ENCODE results near the gene SDK2. TPM values are rescaled to one million over a fixed set of nuclear protein-coding genes. Genes with fewer than 3 reads are reported as not detected.

The SDK2 gene
- total and polyA plus RNA-seq, 2 of the 8 experiments (the other 6 are each of a cell fraction or from before 2014, with no cell fraction given), result 3.9 to 4.1 TPM

GRCh38 chr17:73683771-73684170 lies 39.5 kb upstream of the SDK2 start (continued):
- TF ChIP-seq SUZ12 (IDR thresholded peaks at IDR 0.05; ENCODE audit: low read length) (no peak), BACH1 (IDR thresholded peaks at IDR 0.05; ENCODE audit: low read length) (no peak), RFX5 (IDR thresholded peaks at IDR 0.05; ENCODE audit: borderline replicate concordance, low read depth, low read length) (no peak)
